Prostate gland (tissue), 2 donors: Measurements from ENCODE around the gene PYY. TPM values are rescaled to one million over a fixed set of nuclear protein-coding genes. Genes with fewer than 3 reads are reported as not detected.

Experiments
- DNase-seq: peaks from one replicate; pipeline ENCODE4 v3.0.0-alpha.2; 2019; ENCODE audit warnings: low spot score
- H3K27ac ChIP-seq, 2 donors: fragments of 200-600 bp; sonication (generic); 2 replicates each; pipeline ENCODE4 v1.5.1; 2017 to 2019
- H3K27me3 ChIP-seq: fragments of 200-600 bp; sonication (generic); replicated peaks from 2 replicates; pipeline ENCODE4 v1.5.1; 2019; ENCODE audit not compliant: insufficient read depth
- H3K36me3 ChIP-seq, 2 donors: fragments of 200-600 bp; sonication (generic); 1 replicate in 1 of 2; 2 replicates in 1 of 2; pipeline versions ENCODE4 v1.5.1 to v1.8.1; 2017 to 2019
- H3K4me1 ChIP-seq: fragments of 200-600 bp; sonication (generic); replicated peaks from 2 replicates; pipeline ENCODE4 v1.5.1; 2019
- H3K4me3 ChIP-seq, 2 donors: fragments of 200-600 bp; sonication (generic); 2 replicates each; pipeline ENCODE4 v1.5.1; 2017 to 2019
- H3K9me3 ChIP-seq: fragments of 200-600 bp; sonication (generic); 2 replicates; pipeline ENCODE4 v1.5.1; 2017
- CTCF ChIP-seq, 4 experiments: fragments of 200-600 bp in 2 of 4; fragments of 450-650 bp in 2 of 4; sonication (generic) in 2 of 4; IDR thresholded peaks; 1 replicate in 3 of 4; 2 replicates in 1 of 4; pipeline ENCODE4 v1.5.1; 2016 to 2019; ENCODE audit warnings: antibody characterized with exemption in 4 of 4, mild to moderate bottlenecking in 2 of 4, moderate library complexity in 2 of 4
- POLR2A ChIP-seq: fragments of 450-650 bp; IDR thresholded peaks from one replicate; pipeline ENCODE4 v1.6.1; 2016; ENCODE audit warnings: antibody characterized with exemption, mild to moderate bottlenecking
- POLR2AphosphoS5 ChIP-seq: sonication (generic); formaldehyde crosslinking; IDR thresholded peaks from one replicate; pipeline ENCODE4 v1.6.1; 2017; ENCODE audit warnings: antibody characterized with exemption
- WGBS: methylation state at CpG from one replicate; pipeline ENCODE4 v1.1.5; 2018; 5-methylcytosine and 5-hydroxymethylcytosine counted together
- intact Hi-C: fragments of 100-400 bp; cut with DNase I; formaldehyde crosslinking; loops from one replicate; pipeline ENCODE4 v1.14.2; 2022
- total RNA-seq, 2 donors: library from RNA; depleted of rRNA; stranded (reverse); fragments of >200 nt; gene quantifications; one replicate each; pipeline ENCODE4 v1.1.0, GENCODE V29; 2016

Gene PYY
- total RNA-seq, 2 donors from 2014 or later, result not detected

- Histone ChIP-seq H3K4me3 (peak overlapping the region; percentile 24 to 35), H3K27ac (peak overlapping the region in 1 of 2 donors; percentile 8), H3K4me1 (no peaks in the 10 kb centered on the region), H3K36me3 (no peaks in the 10 kb centered on the region), H3K9me3 (no peaks in the 10 kb centered on the region), H3K27me3 (no peaks in the 10 kb centered on the region)
- DNase-seq, result peak; percentile 13
- 5% methylated on average over 38 of the region's 42 CpGs for WGBS
- intact Hi-C loops, result no loop called here
- TF ChIP-seq CTCF (IDR thresholded peaks at IDR 0.05), result no peak
- TF ChIP-seq POLR2A, result no peak
- TF ChIP-seq POLR2AphosphoS5, result no peak
Measured at GRCh38 chr17:43927060-43927864, 26.5 kb downstream of the PYY start.

DNA sequence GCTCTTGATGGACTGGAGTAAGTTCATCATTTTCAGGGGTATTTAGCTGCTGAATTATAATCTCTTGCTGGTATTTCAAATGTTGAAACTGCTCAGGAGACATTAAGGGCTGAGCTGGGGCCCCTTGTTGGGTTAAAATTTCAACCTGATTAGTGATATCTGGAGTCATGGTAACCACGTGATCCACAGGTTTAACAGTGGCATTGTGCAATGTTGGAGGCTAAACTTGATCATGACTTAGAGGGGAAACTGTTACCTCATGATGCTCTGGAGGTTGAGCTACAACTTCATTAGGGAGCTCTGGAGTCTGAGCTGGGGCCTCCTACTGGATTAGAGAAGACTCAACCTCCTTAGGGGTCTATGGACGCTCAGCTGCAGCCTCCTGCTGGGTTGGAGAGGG is 29.2 kb downstream of the PYY start:
- intact Hi-C loops, result no loop called here
- Histone ChIP-seq H3K36me3 (no peaks in the 10 kb centered on the region), H3K9me3 (no peaks in the 10 kb centered on the region), H3K4me3 (no peak overlapping the region), H3K4me1 (no peaks in the 10 kb centered on the region), H3K27me3 (no peaks in the 10 kb centered on the region), H3K27ac (no peak overlapping the region)
- no peak for DNase-seq
- WGBS, result 88% methylated on average over 2 of the region's 2 CpGs
- no peak for TF ChIP-seq CTCF (IDR thresholded peaks at IDR 0.05)
- no peak for TF ChIP-seq POLR2AphosphoS5
- no peak for TF ChIP-seq POLR2A

GRCh38 chr17:43920500-43921095 is 33.1 kb downstream of the PYY start:
- WGBS, result 53% methylated on average over 10 of the region's 10 CpGs
- no peak overlapping the region for H3K4me3 ChIP-seq
- DNase-seq, result no peak
- no peaks in the 10 kb centered on the region for H3K27me3 ChIP-seq
- no peaks in the 10 kb centered on the region for H3K9me3 ChIP-seq
- no peaks in the 10 kb centered on the region for H3K36me3 ChIP-seq
- intact Hi-C loops, result no loop called here
- no peaks in the 10 kb centered on the region for H3K4me1 ChIP-seq
- TF ChIP-seq CTCF (IDR thresholded peaks at IDR 0.05) (no peak), POLR2A (no peak), POLR2AphosphoS5 (no peak)
- no peak overlapping the region for H3K27ac ChIP-seq

DNA sequence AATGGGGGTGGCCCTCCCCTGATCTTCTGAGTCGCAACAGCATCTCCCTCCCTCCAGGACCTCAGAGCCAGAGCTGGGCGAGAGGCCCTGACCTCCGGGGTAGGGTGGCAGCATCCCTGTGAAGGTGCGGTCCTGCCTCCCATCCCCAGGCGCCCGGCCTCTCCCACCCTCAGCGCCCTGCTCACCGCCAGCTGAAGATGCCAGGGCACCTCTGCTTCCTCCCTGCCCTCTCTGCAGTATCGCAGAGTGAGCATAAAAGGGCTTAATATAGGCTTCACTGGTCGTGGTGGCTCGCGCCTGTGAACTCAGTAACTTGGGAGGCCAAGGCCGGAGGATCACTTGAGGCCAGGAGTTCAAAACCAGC is 35.7 kb downstream of the PYY start:
- H3K4me1 ChIP-seq, result no peaks in the 10 kb centered on the region
- no peaks in the 10 kb centered on the region for H3K36me3 ChIP-seq
- H3K9me3 ChIP-seq, result no peaks in the 10 kb centered on the region
- TF ChIP-seq POLR2A, result no peak
- no peak for TF ChIP-seq CTCF (IDR thresholded peaks at IDR 0.05)
- TF ChIP-seq POLR2AphosphoS5, result no peak
- H3K27ac ChIP-seq, result no peak overlapping the region
- intact Hi-C loops, result no loop called here
- H3K27me3 ChIP-seq, result no peaks in the 10 kb centered on the region
- DNase-seq, result no peak
- WGBS, result 60% methylated on average over 13 of the region's 13 CpGs
- H3K4me3 ChIP-seq, result no peak overlapping the region
